Endodermal cell (in vitro differentiated cells): Measurements from ENCODE around the gene FAM13B. TPM values are rescaled to one million over a fixed set of nuclear protein-coding genes. Genes with fewer than 3 reads are reported as not detected.

Source experiments
- DNase-seq: peaks from one replicate; pipeline ENCODE4 v3.0.0-alpha.2; 2017
- H3K27ac ChIP-seq: 2 replicates; pipeline ENCODE4 v1.5.1; 2013; ENCODE audit warnings: mild to moderate bottlenecking, low read depth, low read length, moderate library complexity
- H3K27me3 ChIP-seq: 2 replicates; pipeline ENCODE4 v1.6.1; 2013; ENCODE audit warnings: mild to moderate bottlenecking, low read length, moderate library complexity; ENCODE audit not compliant: insufficient read depth, control insufficient read depth, poor library complexity, severe bottlenecking
- H3K36me3 ChIP-seq: 2 replicates; pipeline ENCODE4 v1.7.0; 2013; ENCODE audit warnings: mild to moderate bottlenecking, low read length, moderate library complexity; ENCODE audit not compliant: control insufficient read depth, insufficient read depth
- H3K4me1 ChIP-seq: one replicate; pipeline ENCODE4 v1.7.0; 2013; ENCODE audit warnings: low read length; ENCODE audit not compliant: control insufficient read depth, insufficient read depth
- H3K4me3 ChIP-seq: 2 replicates; pipeline ENCODE4 v1.5.1; 2013; ENCODE audit warnings: mild to moderate bottlenecking, low read length, moderate library complexity
- H3K9ac ChIP-seq: 2 replicates; pipeline ENCODE4 v1.6.1; 2013; ENCODE audit warnings: mild to moderate bottlenecking, low read length, moderate library complexity; ENCODE audit not compliant: poor library complexity, severe bottlenecking; ENCODE audit errors: extremely low read depth
- H3K9me3 ChIP-seq: 2 replicates; pipeline ENCODE4 v1.6.1; 2013; ENCODE audit warnings: mild to moderate bottlenecking, low read length, moderate library complexity; ENCODE audit not compliant: control insufficient read depth
- H3K27ac Mint-ChIP-seq: 2 replicates; pipeline ENCODE4 v1.8.0; 2020; ENCODE audit warnings: mixed read lengths
- H3K27me3 Mint-ChIP-seq: 2 replicates; pipeline ENCODE4 v1.8.0; 2021; ENCODE audit warnings: mild to moderate bottlenecking, mixed read lengths; ENCODE audit not compliant: insufficient read depth
- H3K36me3 Mint-ChIP-seq: 2 replicates; pipeline ENCODE4 v1.8.0; 2020; ENCODE audit warnings: low read depth, mixed read lengths
- H3K4me1 Mint-ChIP-seq: 2 replicates; pipeline ENCODE4 v1.8.0; 2020; ENCODE audit warnings: mixed read lengths
- H3K4me3 Mint-ChIP-seq: 2 replicates; pipeline ENCODE4 v1.8.0; 2020; ENCODE audit warnings: mild to moderate bottlenecking, moderate library complexity, mixed read lengths
- H3K9me3 Mint-ChIP-seq: 2 replicates; pipeline ENCODE4 v1.8.0; 2020; ENCODE audit warnings: mild to moderate bottlenecking, mixed read lengths
- CTCF ChIP-seq: fragments of 200-600 bp; sonication (generic); conservative IDR thresholded peaks from 2 replicates; pipeline ENCODE4 v1.5.0; 2021; ENCODE audit warnings: antibody characterized with exemption, mild to moderate bottlenecking
- WGBS, 2 experiments: methylation state at CpG; one replicate each; pipeline versions ENCODE4 v1.1.5 to v1.1.7; 2013; ENCODE audit warnings: missing lambda C conversion rate in 2 of 2, mixed read lengths in 1 of 2; ENCODE audit not compliant: insufficient coverage in 1 of 2, insufficient read length in 1 of 2; 5-methylcytosine and 5-hydroxymethylcytosine counted together
- total RNA-seq, 2 donors: library from RNA; stranded (reverse); fragmentation: NEBNext Ultra II Directional in 1 of 2; extraction: Animal tissue kit (Norgen Biotek cat#: 25700) in 1 of 2; gene quantifications; 2 replicates in 1 of 2; 3 replicates in 1 of 2; pipeline ENCODE4 v1.2.1, GENCODE V29; 2021

The FAM13B gene
- total RNA-seq, 2 donors from 2014 or later = 22.9 to 28.7 TPM

GRCh38 chr5:137995749-137996128, 37.1 kb downstream of the FAM13B start:
- no peaks in the 10 kb centered on the region for H3K27me3 ChIP-seq
- Mint-ChIP-seq H3K36me3 (peaks cover 28% of the 10 kb centered on the region), H3K27ac (no peak overlapping the region), H3K4me3 (no peak overlapping the region), H3K4me1 (no peaks in the 10 kb centered on the region), H3K27me3 (no peaks in the 10 kb centered on the region), H3K9me3 (peaks cover 5% of the 10 kb centered on the region)
- no peak overlapping the region for H3K4me3 ChIP-seq
- no peak overlapping the region for H3K27ac ChIP-seq
- H3K9ac ChIP-seq = no peak overlapping the region
- no peak for DNase-seq
- no peaks in the 10 kb centered on the region for H3K9me3 ChIP-seq
- no peak for TF ChIP-seq CTCF
- H3K4me1 ChIP-seq = no peaks in the 10 kb centered on the region
- H3K36me3 ChIP-seq = peaks cover 41% of the 10 kb centered on the region
- WGBS, 2 experiments = 90 to 91% methylated on average over 2 to 3 of the region's 3 CpGs

- no peak for DNase-seq
- Mint-ChIP-seq H3K9me3 (peaks cover 5% of the 10 kb centered on the region), H3K27me3 (no peaks in the 10 kb centered on the region), H3K36me3 (peaks cover 28% of the 10 kb centered on the region), H3K27ac (no peak overlapping the region), H3K4me3 (no peak overlapping the region), H3K4me1 (no peaks in the 10 kb centered on the region)
- no peak for TF ChIP-seq CTCF
- Histone ChIP-seq H3K9me3 (no peaks in the 10 kb centered on the region), H3K9ac (no peak overlapping the region), H3K27me3 (no peaks in the 10 kb centered on the region), H3K4me3 (no peak overlapping the region), H3K27ac (no peak overlapping the region), H3K4me1 (no peaks in the 10 kb centered on the region), H3K36me3 (peaks cover 38% of the 10 kb centered on the region)
- 89 to 91% methylated on average over 1 to 2 of the region's 2 CpGs for WGBS, 2 experiments
These were observed 37.7 kb downstream of the FAM13B start for GRCh38 chr5:137995077-137995748.

- H3K4me1 ChIP-seq = no peaks in the 10 kb centered on the region
- H3K36me3 ChIP-seq = peaks cover 31% of the 10 kb centered on the region
- no peak overlapping the region for H3K27ac ChIP-seq
- 97 to 100% methylated on average over 2 of the region's 2 CpGs for WGBS, 2 experiments
- H3K27me3 ChIP-seq = no peaks in the 10 kb centered on the region
- Mint-ChIP-seq H3K36me3 (peaks cover 24% of the 10 kb centered on the region), H3K4me1 (no peaks in the 10 kb centered on the region), H3K9me3 (peaks cover 5% of the 10 kb centered on the region), H3K27me3 (no peaks in the 10 kb centered on the region), H3K27ac (no peak overlapping the region), H3K4me3 (no peak overlapping the region)
- H3K9me3 ChIP-seq = no peaks in the 10 kb centered on the region
- no peak overlapping the region for H3K4me3 ChIP-seq
- no peak for DNase-seq
- TF ChIP-seq CTCF = no peak
- no peak overlapping the region for H3K9ac ChIP-seq
These were observed 38.3 kb downstream of the FAM13B start for GRCh38 chr5:137994556-137994955.
